ENCODE data around the gene GNAI2. TPM values are rescaled to one million over a fixed set of nuclear protein-coding genes. Genes with fewer than 3 reads are reported as not detected.
"Not testable (repeated sequence)": the region's sequence is repeated elsewhere in the genome, so short reads cannot be mapped to it uniquely, and the experiment has no call there.

GNAI2 gene
- total RNA-seq, 1 donor from 2014 or later: 118 TPM

GRCh38 chr3:50221411-50222168 lies 14.4 kb upstream of the GNAI2 start:
- no peaks in the 10 kb centered on the region for H3K9me3 ChIP-seq (replicated peaks)
- peaks cover 10% of the 10 kb centered on the region for H3K27me3 ChIP-seq (ENCODE audit: low read depth)
- no peak overlapping the region for H3K27ac ChIP-seq (replicated peaks)
- intact Hi-C loops (cut with micrococcal nuclease): no loop called here
- peaks cover 19% of the 10 kb centered on the region for H3K4me1 ChIP-seq
- no peaks in the 10 kb centered on the region for H3K36me3 ChIP-seq
- TF ChIP-seq CTCF (IDR thresholded peaks at IDR 0.05; ENCODE audit: borderline replicate concordance): no peak
- no peak overlapping the region for H3K4me3 ChIP-seq
- DNase-seq: no peak

GRCh38 chr3:50222169-50222528 lies 13.9 kb upstream of the GNAI2 start:
- no peaks in the 10 kb centered on the region for H3K36me3 ChIP-seq
- peaks cover 24% of the 10 kb centered on the region for H3K4me1 ChIP-seq
- H3K9me3 ChIP-seq (replicated peaks): no peaks in the 10 kb centered on the region
- no peak overlapping the region for H3K27ac ChIP-seq (replicated peaks)
- intact Hi-C loops (cut with micrococcal nuclease): no loop called here
- no peak for TF ChIP-seq CTCF (IDR thresholded peaks at IDR 0.05; ENCODE audit: borderline replicate concordance)
- DNase-seq: no peak
- H3K4me3 ChIP-seq: no peak overlapping the region
- H3K27me3 ChIP-seq (ENCODE audit: low read depth): peaks cover 10% of the 10 kb centered on the region

- no peak for TF ChIP-seq CTCF (IDR thresholded peaks at IDR 0.05; ENCODE audit: borderline replicate concordance)
- peaks cover 35% of the 10 kb centered on the region for H3K4me1 ChIP-seq
- H3K4me3 ChIP-seq: no peak overlapping the region
- H3K36me3 ChIP-seq: no peaks in the 10 kb centered on the region
- intact Hi-C loops (cut with micrococcal nuclease): loop anchor here (5.0 kb wide), 1 partner anchor 48 kb away; no protein-coding TSS in a partner anchor
- no peak for DNase-seq
- no peaks in the 10 kb centered on the region for H3K9me3 ChIP-seq (replicated peaks)
- H3K27ac ChIP-seq (replicated peaks): no peak overlapping the region
- peaks cover 10% of the 10 kb centered on the region for H3K27me3 ChIP-seq (ENCODE audit: low read depth)
These were observed 11.4 kb upstream of the GNAI2 start for GRCh38 chr3:50224639-50225038.

GRCh38 chr3:50226888-50227389 lies 9.1 kb upstream of the GNAI2 start:
- peak overlapping the region; percentile 76 for H3K4me3 ChIP-seq
- peak overlapping the region; percentile 87 for H3K27ac ChIP-seq (replicated peaks)
- peaks cover 10% of the 10 kb centered on the region for H3K27me3 ChIP-seq (ENCODE audit: low read depth)
- intact Hi-C loops (cut with micrococcal nuclease): loop anchor here (5.0 kb wide), 1 partner anchor 45 kb away; no protein-coding TSS in a partner anchor
- no peak for DNase-seq
- no peaks in the 10 kb centered on the region for H3K36me3 ChIP-seq
- no peaks in the 10 kb centered on the region for H3K9me3 ChIP-seq (replicated peaks)
- peaks cover 26% of the 10 kb centered on the region for H3K4me1 ChIP-seq
- TF ChIP-seq CTCF (IDR thresholded peaks at IDR 0.05; ENCODE audit: borderline replicate concordance): no peak

GRCh38 chr3:50227390-50228183 lies 8.4 kb upstream of the GNAI2 start:
- intact Hi-C loops (cut with micrococcal nuclease): loop anchor here (5.0 kb wide), 1 partner anchor 45 kb away; no protein-coding TSS in a partner anchor
- Histone ChIP-seq H3K27ac (replicated peaks) (peak overlapping the region; percentile 87), H3K4me3 (peak overlapping the region; percentile 76), H3K27me3 (ENCODE audit: low read depth) (peaks cover 10% of the 10 kb centered on the region), H3K36me3 (no peaks in the 10 kb centered on the region), H3K4me1 (peaks cover 26% of the 10 kb centered on the region), H3K9me3 (replicated peaks) (no peaks in the 10 kb centered on the region)
- peak; percentile 97 for TF ChIP-seq CTCF (IDR thresholded peaks at IDR 0.05; ENCODE audit: borderline replicate concordance)
- peak; percentile 91 for DNase-seq

- H3K4me1 ChIP-seq: peaks cover 26% of the 10 kb centered on the region
- intact Hi-C loops (cut with micrococcal nuclease): loop anchor here (5.0 kb wide), 1 partner anchor 44 kb away; no protein-coding TSS in a partner anchor
- H3K9me3 ChIP-seq (replicated peaks); DNase-seq; H3K36me3 ChIP-seq; H3K27me3 ChIP-seq (ENCODE audit: low read depth): not testable (repeated sequence)
- peak overlapping the region; percentile 76 for H3K4me3 ChIP-seq
- peak overlapping the region; percentile 87 for H3K27ac ChIP-seq (replicated peaks)
These were observed 7.7 kb upstream of the GNAI2 start for GRCh38 chr3:50228184-50228763.

All from left ventricle myocardium inferior (tissue), 1 donor.